SH-SY5Y (cell line): Measurements from ENCODE around the gene RBBP9.

ENCODE experiments used
- GATA2 ChIP-seq: IDR thresholded peaks from 2 replicates; pipeline ENCODE4 v1.6.1; 2011; ENCODE audit warnings: mild to moderate bottlenecking, low read depth, low read length
- GATA3 ChIP-seq: IDR thresholded peaks from 2 replicates; pipeline ENCODE4 v1.6.1; 2011; ENCODE audit warnings: low read depth, mild to moderate bottlenecking, low read length, moderate library complexity

DNA sequence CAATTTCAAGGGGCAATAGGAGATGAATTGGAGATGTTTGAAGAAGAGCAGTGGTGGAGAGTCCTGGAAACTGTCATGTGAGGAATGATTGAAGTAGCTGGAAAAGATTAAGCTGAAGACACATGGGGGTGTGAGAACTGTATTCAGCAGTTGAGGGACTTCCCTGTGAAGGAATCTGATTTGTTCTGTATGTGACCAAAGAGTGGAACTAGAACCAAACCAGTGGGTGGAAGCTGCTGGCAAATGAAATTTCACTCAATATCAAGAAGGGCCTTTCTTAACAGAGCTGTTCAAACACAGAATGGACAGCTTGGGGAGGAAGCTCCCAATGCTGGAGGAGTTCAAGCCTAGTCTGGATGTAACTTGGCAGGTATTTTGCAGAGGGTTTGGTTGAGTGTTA, 32.0 kb upstream of the RBBP9 start:
- TF ChIP-seq GATA2: no peak
- no peak for TF ChIP-seq GATA3
